NCI-H1694 (cell line): ENCODE data around the gene HSPA4.
"Not testable (repeated sequence)": the region's sequence is repeated elsewhere in the genome, so short reads cannot be mapped to it uniquely, and the experiment has no call there.

ENCODE experiments used
- DNase-seq: peaks from one replicate; lab custom pipeline; 2025; lab: John Stamatoyannopoulos, UW

Gene HSPA4

GRCh38 chr5:133051542-133052316 is at the start of gene HSPA4:
Gene HSPA4 (plus strand): TSS chr5:133052013. CDS start chr5:133052251, 238 bp downstream.
- peak; percentile 95 for DNase-seq

DNA sequence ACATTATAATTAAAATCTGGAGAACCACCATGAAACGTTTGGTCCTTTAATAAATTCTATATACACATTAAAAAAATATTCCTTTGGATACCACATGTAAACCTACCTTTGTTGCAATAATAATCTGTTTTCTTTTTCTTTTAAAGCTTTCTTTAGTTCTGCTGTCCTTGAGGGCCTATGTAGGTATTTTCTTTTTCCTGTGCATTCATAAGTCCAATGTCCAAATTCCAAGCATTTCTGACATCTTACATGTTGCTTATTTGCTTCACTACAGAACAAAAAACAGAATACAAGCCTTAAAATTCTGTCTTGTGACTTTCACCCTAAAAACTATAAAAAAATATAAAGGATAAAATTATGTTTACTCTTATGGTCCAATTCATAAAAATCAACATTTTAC is 45.2 kb upstream of the HSPA4 start:
- DNase-seq: no peak

GRCh38 chr5:133008455-133008854 is 43.4 kb upstream of the HSPA4 start:
- DNase-seq: not testable (repeated sequence)

DNA sequence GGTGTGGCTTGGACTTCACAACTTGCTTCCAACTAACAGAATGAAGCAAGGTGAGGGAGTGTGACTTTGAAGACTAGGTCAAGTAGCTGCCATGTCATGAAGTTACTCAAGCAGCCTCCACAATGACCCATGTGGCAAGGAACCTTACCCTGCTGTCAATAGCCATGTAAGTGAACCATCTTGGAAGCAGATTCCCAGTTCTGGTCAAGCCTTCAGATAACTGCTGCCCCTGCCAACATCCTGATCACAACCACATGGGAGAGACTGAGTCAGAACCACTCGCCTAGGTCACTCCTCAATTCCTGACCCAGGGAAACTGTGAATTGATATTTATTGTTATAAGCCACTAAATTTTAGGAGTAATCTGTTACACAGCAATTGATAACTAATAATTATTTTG is 36.3 kb upstream of the HSPA4 start:
- DNase-seq: no peak

DNA sequence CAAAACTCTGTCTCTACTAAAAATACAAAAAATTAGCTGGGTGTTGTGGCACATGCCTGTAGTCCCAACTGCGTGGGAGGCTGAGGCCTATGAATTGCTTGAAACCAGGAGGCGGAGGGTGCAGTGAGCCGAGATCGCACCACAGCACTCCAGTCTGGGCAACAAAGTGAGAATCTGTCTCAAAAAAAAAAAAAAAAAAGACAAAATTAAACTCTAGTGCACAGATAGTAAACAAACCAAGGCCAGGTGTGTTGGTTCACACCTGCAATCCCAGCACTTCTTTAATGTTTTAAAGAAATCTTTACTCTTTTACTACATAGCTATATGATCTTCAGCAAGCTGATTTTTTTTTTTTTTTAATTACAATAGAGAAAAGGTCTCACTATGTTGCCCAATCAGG is 33.8 kb upstream of the HSPA4 start:
- DNase-seq: no peak

DNA sequence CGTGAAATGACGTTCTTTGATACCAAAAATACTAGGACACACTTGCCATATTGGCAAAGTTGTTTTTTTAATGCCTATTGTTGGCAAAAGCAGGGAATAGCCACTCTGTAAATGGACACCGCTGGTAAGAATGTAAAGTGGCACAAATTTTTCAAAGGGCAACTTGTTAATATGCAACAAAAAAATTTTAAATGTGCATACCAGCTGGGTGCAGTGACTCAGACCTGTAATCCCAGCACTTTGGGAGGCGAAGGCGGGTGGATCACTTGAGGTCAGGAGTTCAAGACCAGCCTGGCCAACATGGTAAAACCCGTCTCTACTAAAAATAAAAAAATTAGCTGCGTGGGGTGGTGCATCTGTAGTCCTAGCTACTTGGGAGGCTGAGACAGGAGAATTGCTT is 32.3 kb upstream of the HSPA4 start:
- not testable (repeated sequence) for DNase-seq

GRCh38 chr5:133025804-133026663 is 25.8 kb upstream of the HSPA4 start, which contains the start of gene ZCCHC10:
Gene ZCCHC10 (minus strand): TSS chr5:133026549. CDS start chr5:133026537, 12 bp downstream.
- DNase-seq: peak; percentile 81

- no peak for DNase-seq
These were observed 25.1 kb upstream of the HSPA4 start for GRCh38 chr5:133026664-133027153.

DNA sequence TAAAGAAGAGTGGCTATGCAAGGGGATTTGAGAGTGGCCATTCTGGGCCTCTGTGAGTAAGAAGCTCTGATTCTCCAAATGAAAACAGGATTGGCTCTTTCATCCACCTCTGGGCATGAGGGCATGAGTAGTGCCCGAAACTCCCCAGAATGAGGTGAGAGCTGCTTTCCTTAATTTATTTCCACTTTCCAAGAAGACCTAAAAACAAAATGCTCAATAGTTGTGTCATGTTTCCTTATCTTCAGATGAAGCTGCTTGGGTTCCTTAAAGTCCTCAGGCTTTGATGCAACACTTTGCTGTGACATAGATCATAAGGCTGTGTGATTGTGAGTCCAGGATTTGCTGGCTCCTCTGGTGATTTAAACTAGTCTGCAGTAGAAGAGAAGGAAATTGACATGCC is 22.4 kb upstream of the HSPA4 start:
- no peak for DNase-seq

DNA sequence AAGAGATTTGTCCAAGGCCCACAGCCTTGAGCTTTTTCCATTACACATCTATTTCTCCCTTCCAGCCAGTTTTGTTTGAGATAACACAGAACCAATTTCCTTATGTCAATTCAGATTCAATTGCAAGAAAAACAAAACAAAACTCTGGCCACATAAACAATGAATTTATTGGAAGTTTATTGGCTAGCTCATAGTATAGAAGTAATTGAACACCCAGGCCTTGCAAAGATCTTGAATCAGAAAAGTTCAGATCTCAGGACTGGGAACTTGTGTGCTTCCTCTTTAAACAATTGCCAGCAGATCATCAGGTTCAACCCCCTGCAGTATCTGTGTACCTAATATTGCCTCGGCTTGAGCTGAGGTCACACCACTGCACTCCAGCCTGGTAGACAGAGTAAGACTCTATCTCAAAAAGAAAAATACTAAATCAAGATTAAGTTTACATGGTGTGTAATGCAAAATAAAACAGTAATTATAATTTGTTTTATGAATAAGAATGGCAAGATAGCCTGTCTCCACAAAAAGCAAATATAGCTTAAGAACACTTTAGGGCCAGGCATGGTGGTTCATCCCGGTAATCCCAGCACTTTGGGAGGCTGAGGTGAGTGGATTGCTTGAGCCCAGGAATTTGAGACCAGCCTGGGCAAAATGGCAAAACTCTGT is 21.3 kb upstream of the HSPA4 start:
- DNase-seq: no peak

- DNase-seq: no peak
These were observed 18.7 kb upstream of the HSPA4 start for GRCh38 chr5:133032852-133033742.

- DNase-seq: no peak
These were observed 17.7 kb upstream of the HSPA4 start for GRCh38 chr5:133034064-133034463.

DNA sequence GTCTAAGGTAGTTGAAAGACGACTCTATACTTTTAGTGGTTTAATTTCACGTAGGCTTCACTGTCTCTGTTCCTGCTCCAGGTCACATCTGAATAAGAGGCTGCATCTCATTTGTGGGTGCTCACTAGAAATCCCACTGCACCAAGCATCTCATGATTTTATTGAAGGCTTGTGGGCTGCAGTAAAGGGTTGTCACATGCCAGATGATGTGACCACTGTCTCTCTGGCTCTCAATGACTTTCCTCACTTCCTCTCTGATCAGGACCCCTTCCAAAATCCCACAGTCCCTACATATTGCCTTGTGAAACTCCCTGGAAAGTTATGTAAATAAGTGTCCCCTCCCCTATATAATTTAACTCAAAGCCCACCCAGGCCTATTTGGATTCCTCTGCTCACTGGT is 16.6 kb upstream of the HSPA4 start:
- no peak for DNase-seq

GRCh38 chr5:133036677-133037076 is 15.1 kb upstream of the HSPA4 start:
- not testable (repeated sequence) for DNase-seq

GRCh38 chr5:133041157-133041784 is 10.5 kb upstream of the HSPA4 start:
- no peak for DNase-seq

DNA sequence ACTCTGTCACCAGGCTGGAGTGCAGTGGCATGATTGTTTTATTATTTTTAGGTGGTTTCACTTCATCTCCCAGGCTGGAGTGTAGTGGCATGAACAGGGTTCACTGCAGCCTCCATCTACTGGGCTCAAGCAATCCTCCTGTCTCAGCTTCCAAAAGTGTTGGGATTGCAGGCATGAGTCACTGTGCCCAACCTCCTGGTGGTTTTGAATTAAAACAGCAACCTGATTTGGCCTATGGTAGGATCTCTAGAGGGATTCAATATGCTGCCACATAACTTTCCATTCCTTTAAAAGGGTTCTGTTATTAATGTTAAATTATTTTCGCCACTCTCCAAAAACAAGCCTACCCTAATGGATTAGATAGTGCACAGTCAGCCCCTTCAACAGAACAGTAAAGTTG is 9.9 kb upstream of the HSPA4 start:
- DNase-seq: no peak

DNA sequence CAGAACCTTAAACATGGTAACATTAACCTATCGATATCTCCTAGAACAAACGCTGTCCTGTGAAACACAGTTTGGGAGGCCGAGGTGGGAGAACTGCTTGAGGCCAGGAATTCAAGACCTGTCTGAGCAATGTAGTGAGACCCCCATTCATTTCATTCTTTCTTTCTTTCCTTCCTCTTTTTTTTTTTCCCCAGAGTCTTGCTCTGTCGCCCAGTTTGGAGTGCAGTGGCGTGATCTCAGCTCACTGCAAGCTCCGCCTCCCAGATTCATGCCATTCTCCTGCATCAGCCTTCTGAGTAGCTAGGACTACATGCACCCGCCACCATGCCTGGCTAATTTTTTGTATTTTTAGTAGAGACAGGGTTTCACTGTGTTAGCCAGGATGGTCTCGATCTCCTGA is 5.3 kb upstream of the HSPA4 start:
- DNase-seq: not testable (repeated sequence)

GRCh38 chr5:133047404-133047803 is 4.4 kb upstream of the HSPA4 start:
- no peak for DNase-seq

DNA sequence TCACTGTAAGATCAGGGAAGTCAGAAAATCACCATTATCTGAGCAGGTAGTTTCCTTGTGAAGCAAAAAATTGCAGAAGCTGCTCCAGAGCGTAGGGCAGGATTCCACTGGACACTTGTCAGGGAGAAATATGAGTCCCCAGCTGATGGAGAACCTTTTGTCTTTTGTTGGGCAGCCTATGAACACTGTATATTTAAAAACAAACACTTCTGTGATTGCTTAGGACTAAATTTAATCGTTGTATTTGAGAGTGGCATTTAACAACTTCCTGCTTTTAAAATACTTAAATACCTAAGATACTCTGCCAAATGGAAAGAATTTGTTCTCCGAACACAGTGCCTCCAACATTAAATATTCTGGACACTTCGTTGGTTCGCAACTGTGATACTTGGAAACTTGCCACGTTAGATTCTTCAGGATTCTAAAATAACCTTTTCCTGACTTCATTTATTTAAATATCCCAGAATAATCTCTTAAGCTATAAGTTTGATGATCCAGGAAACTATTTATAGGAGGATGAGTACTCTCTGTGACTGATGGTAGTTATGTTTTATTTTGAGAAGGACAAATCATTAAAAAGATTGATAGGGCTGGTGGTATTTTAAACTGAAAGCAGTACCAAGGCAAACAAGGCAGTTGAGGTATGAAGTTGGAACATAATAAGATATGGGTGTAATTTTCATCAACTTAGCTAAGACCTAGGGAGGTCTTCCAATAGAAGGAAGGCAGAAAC is 2.7 kb upstream of the HSPA4 start:
- DNase-seq: no peak

DNA sequence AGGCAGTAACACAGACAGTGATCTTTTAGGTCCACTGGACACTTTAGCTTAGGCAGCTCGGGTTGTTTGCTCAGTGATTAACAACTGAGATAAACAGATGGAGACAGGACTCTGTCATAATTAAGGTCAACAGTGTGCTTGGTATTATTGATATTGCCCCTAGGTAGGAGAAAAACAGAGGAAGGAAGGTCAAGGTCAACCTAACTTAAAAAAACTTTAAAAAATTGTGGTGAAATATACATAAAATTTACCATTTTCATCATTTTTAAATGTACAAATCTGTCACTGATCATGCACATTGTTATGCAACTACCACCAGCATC is 2.1 kb upstream of the HSPA4 start:
- no peak for DNase-seq
